ENCODE measurements around the gene ZNF436.

DNA sequence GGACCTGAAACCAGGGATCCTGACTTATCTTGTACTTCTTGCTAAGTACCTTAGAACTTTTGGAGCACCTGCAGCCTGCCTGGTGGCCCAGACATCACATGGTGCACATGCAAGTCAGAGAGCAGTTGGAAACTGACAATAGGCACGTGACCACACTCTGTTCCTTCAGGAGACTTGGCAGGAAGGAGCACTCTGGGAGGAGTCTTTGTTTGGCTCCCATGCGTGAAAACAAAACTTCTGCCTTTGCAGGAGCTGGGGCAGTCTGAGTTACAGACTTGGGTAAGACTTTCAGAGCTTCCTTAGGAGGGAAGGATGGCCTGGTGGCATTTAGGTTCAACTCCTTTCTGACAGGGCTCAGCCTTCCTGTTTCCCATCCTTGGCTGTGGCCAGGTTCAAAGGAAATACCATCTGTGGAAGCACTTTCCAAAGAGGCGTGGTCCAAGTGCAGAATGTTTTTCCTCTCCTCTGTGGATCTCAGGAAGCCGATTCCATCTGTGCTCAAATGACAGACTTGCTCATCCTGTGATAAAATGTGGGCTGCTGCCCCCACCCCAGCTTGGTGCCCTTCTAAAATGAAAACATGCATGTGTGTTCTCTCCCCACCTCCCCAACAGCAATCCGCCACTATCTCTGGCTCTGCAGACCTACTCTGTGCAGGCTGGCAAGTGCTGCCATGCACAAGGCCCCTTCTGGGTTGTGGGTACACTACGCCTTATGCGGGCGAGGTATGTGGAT lies 14.1 kb upstream of the ZNF436 start:
- TF ChIP-seq, protein P1, sequence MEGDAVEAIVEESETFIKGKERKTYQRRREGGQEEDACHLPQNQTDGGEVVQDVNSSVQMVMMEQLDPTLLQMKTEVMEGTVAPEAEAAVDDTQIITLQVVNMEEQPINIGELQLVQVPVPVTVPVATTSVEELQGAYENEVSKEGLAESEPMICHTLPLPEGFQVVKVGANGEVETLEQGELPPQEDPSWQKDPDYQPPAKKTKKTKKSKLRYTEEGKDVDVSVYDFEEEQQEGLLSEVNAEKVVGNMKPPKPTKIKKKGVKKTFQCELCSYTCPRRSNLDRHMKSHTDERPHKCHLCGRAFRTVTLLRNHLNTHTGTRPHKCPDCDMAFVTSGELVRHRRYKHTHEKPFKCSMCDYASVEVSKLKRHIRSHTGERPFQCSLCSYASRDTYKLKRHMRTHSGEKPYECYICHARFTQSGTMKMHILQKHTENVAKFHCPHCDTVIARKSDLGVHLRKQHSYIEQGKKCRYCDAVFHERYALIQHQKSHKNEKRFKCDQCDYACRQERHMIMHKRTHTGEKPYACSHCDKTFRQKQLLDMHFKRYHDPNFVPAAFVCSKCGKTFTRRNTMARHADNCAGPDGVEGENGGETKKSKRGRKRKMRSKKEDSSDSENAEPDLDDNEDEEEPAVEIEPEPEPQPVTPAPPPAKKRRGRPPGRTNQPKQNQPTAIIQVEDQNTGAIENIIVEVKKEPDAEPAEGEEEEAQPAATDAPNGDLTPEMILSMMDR (IDR thresholded peaks at IDR 0.05), result no peak
- no peak for TF ChIP-seq POLR2A (IDR thresholded peaks at IDR 0.05)

All from Peyer's patch (tissue), 4 donors.